ENCODE results near the gene LMNTD1.
"Not testable (repeated sequence)": the region's sequence is repeated elsewhere in the genome, so short reads cannot be mapped to it uniquely, and the experiment has no call there.

LMNTD1 gene

DNA sequence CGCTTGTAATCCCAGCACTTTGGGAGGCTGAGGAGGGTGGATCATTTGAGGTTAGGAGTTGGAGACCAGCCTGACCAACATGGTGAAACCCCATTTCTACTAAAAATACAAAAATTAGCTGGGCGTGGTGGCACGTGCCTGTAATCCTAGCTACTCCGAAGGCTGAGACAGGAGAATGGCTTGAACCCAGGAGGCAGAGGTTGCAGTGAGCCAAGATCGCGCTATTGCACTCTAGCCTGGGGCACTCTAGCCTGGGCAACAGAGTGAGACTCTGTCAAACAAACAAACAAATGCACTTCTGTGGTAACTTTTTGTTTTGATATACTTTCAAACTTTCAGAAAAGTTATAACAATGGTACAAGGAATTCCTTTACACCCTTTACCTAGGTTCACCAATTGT lies 126.3 kb downstream of the LMNTD1 start:
- DNase-seq: not testable (repeated sequence)
